OCI-M1 (cell line): Measurements from ENCODE around the gene FAAH2.
A peak's percentile ranks its signal among the peaks of the same experiment; 100 is the strongest.
"Not testable (repeated sequence)": the region's sequence is repeated elsewhere in the genome, so short reads cannot be mapped to it uniquely, and the experiment has no call there.

Source experiments
- DNase-seq: peaks from one replicate; lab custom pipeline; 2025; lab: John Stamatoyannopoulos, UW

FAAH2 gene, protein sequence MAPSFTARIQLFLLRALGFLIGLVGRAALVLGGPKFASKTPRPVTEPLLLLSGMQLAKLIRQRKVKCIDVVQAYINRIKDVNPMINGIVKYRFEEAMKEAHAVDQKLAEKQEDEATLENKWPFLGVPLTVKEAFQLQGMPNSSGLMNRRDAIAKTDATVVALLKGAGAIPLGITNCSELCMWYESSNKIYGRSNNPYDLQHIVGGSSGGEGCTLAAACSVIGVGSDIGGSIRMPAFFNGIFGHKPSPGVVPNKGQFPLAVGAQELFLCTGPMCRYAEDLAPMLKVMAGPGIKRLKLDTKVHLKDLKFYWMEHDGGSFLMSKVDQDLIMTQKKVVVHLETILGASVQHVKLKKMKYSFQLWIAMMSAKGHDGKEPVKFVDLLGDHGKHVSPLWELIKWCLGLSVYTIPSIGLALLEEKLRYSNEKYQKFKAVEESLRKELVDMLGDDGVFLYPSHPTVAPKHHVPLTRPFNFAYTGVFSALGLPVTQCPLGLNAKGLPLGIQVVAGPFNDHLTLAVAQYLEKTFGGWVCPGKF

DNA sequence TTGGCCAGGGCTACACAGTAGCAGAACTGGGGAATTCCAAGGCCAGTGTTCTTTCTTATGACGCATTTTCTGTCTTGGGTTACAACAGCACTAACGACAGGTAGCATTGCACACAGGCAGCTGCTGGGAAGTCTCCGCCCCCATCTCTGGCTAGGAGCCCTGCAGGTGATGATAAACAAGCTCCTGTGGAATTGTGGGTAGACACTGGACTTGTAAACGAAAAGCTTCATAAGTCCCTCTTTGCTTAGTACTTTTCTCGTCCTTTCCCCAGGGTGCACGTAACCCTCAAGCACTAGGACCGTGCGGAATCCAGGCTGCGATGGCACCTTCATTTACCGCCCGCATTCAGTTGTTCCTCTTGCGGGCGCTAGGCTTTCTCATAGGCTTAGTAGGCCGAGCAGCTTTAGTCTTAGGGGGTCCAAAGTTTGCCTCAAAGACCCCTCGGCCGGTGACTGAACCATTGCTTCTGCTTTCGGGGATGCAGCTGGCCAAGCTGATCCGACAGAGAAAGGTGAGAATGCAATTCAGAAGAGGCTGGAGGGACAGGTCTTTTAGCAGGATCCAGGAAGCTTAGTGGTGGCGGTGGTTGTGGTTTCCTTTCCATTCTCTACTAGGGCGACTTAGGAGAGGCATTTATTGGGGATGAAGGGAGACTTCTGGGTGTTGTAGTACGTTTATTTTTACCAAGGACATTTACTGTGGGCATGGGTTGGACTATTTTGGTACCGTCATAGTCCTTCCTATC, at the start of gene FAAH2:
Gene FAAH2, plus strand, starts transcription at position 200 of the 745 bp plus-strand sequence. Its CDS starts 120 bp downstream, at position 320.
- DNase-seq: peak; percentile 82

DNA sequence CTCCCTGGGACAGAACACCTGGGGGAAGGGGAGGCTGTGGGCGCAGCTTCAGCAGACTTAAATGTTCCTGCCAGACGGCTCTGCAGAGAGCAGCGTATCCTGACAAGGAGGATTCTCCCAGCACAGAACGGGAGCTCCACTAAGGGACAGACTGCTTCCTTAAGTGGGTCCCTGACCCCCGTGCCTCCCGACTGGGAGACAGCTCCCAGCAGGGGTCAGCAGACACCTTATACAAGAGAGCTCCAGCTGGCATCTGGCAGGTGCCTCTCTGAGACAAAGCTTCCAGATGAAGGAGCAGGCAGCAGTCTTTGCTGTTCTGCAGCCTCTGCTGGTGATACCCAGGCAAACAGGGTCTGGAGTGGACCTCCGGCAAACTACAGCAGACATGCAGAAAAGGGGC, 44.5 kb upstream of the FAAH2 start:
- DNase-seq: no peak

DNA sequence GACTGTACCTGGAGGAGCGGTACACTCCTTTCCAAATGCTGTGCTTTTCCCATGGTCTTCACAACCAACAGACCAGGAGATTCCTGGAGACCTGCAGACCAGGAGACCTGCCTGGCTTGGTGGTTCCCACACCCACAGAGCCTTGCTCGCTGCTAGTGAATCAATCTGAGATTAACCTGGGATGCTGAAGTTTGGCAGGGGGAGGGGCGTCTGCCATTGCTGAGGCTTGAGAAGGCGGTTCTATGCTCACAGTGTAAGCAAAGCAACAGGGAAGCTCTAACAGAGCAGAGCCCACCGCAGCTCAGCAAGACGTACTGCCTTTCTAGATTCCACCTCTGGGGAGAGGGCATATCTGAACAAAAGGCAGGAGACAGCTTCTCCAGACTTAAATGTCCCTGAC, 34.5 kb upstream of the FAAH2 start:
- DNase-seq: no peak

DNA sequence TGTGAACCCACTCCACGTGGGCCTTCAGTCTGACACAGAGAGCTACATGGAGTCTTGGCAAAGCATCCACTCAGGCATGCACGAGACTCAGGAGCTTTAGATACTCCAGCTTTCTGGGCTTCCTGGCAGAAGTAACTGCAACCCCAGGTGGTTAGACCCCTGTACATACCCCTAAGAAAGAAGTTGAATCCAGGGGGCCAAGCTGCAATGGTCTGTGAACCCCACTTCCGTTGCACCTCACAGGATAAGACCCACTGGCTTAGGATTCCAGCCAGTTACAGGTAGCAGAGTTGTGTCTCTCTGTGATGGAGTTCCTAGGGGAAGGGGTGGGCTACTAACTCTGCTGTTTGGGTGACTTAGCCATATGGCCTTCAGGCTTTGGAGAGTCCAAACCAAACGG, 21.4 kb upstream of the FAAH2 start:
- DNase-seq: no peak

DNA sequence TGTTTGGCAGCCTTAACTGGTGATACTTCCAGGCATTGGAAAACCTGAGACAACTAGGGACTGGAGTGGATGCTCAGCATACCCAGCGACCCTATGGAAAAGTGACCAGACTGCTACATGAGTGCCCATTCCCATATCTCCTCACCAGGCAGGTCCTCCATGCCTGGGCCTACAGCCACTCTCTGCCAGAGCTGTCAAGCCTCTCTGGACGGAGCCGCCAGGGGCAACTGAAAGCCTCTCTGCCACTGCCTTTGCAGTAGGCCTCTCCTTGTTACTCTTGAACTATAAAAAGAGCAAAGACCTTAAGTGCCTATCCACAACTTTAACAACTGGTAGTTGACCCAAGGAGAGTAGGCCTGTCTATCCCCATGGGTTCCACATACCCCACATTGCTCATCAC, 20.2 kb upstream of the FAAH2 start:
- no peak for DNase-seq

DNA sequence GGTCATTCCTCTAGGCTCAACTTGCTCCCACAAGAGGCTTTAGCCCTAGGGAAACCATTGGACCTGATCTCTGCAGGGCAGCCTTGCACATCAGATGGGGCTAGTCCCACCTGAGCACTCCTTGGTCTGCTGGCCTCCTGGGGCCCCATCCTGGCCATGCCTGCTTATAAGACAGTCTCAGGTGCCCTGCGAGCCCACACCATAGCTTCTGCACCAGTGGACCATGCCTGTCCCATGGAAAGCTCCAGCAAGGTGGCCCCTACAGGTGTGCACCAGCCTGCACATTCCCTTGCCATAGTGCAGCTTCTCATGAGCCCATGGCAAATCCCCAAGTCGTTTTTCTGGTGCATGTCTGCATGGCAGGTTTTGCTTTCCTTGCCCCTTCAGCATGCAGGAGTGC, 19.6 kb upstream of the FAAH2 start:
- DNase-seq: no peak

DNA sequence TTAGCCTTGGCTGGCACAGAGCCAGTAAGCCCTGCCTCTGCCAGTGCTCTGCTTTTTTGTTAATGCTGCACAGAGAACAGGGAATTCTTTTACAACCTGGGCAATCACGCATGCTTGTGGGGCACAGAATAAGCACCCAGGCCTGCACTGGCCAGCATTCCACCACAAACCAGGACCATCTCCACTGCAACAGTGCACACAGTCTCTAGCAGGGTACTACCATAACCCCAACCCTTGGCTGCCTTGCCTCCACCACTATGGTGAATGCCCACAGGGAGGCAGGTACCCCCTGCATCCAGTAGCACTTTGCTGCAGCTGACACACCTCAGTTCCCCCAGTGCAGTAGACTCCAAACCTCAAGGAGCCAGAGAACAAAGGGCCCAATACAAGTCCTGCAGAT, 19.2 kb upstream of the FAAH2 start:
- no peak for DNase-seq

DNA sequence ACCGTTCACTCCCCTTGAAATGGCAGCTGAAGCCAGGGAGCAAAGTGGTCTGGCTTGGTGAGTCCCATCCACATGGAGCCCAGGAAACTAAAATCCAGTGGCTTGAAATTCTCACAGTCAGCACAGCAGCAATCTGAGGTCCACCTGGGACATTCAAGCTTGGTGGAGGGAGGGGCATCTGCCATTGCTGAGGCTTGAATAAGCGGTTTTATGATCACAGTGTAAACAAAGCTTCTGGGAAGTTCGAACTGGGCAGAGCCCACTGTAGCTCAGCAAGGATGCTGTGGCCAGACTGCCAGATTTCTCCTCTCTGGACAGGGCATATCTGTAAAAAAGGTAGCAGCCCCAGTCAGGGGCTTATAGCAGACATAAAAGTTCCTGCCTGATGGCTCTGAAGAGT, 15.5 kb upstream of the FAAH2 start:
- DNase-seq: no peak

DNA sequence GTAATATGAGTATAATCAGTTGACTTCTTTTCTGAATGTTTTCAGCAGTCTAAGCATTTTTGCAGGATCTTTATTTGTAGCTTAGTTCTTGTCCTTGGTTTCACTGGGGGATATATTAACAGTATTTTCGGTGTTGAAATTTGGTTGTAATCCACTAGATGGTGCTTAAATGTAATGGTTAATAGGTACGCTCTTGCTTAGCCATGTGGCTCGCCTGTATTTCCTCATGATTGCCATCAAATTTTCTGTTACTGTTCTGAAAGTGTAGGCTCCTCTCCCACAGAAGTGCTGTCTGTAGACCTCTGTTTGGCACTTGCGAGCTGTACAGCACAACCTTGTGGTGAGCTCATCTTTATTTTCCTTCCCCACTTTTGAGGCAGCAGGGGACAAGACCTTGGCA, 3.9 kb upstream of the FAAH2 start:
- DNase-seq: peak; percentile 45

DNA sequence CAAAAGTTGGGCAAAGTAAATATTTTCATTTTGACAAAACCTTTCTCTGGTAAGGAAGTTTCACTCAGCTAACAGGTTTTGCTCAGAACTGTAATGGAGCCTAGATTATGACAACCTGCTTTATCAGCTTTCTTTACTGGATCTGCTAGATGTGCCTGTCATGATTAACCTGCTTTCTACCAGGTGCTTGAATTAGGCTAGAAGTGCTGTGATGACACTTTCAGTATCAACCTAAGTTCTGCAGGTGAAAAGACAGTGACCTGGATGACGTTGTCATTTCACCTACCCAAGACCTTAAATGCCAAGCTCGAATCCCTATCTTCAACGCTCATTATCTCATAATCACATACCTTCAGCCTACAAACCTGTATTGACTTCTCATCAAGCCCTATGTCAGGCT, 1.5 kb upstream of the FAAH2 start:
- no peak for DNase-seq

DNA sequence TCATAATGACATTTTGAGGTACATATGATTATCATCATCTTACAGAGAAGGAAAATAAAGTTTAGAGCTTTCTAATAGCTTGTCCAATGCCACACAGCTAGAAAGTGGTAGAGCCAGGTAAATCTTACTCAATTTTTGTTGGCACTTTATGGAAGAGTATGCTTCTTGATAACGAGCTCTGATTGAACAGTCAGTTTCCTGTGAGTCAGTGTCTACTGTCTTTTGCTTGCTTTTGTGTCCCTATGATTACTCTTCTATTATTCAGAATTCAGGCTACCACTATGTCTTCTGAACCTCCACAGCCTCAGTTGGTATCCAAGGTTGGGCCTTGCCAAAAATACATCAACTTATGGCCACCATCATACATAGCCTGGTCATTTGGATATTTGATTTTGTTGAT, 2.6 kb downstream of the FAAH2 start:
- DNase-seq: no peak

DNA sequence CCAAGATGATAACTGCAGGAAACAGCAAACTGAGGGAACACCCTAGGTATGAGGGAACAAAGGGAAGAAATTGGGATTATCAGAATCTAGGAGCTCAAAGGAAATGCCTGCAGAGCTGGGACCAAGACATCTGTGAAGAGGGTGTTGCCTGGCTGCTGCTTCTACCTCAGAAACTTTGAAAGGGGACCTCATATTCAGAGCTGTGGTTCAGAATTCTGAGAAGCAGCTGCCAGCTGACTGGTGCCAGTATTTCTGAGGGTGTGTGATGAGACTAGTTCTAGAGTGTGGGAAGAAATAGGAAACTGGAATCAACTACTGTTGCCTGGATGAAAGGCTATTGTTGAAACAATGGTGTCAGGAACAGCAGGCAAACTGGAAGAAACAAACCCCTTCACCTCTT, 8.5 kb downstream of the FAAH2 start:
- no peak for DNase-seq

DNA sequence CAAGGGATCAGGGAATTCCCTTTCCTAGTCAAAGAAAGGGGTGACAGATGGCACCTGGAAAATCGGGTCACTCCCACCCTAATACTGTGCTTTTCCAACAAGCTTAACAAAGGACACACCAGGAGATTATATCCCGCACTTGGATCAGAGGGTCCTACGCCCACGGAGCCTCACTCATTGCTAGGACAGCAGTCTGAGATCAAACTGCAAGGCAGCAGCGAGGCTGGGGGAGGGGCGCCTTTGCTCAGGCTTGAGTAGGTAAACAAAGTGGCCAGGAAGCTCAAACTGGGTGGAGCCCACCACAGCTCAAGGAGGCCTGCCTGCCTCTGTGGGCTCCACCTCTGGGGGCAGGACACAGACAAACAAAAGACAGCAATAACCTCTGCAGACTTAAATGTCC, 9.2 kb downstream of the FAAH2 start:
- not testable (repeated sequence) for DNase-seq

DNA sequence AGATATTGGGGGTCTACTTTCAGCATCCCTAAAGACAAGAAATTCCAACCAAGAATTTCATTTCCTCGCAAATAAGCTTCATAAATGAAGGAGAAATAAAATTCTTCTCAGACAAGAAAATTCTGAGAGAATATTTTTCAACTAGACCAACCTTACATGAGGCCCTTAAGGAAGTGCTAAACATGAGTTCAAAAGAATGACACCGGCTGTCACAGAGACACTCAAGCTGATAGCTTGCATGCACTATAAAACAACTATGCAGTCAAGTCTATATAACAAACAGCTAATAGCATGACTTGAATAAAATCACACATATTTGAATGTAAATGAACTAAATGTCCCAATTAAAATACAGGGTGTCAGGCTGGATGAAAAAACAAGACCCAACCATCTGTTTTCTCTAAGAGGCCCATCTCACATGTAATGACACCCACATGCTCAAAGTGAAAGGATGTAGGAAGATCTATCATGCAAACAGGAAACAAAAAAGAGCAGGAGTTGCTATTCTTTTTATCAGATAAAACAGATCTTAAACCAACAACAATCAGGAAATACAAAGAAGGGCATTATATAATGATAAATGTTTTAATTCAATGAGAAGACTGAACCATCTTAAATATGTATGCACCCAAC, 27.2 kb downstream of the FAAH2 start:
- no peak for DNase-seq

DNA sequence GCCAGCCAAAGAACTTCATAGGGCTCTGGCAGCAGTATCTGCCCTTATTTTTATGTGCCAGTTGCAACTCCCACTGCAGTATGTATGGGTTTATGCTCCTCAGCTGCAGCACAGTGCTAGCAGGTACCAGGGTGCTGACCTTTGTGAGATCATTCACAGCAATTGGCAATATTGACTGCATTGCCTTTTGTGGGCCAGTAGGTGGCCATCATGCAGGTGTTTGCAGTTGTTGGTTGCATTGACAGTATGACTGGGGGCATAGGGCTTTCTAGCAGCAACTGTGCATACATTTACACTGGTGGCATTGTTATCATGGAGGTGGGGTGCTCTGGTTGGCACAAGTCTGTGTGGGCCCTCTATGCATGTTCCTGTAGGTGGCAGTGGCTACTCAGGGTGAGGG, 42.5 kb downstream of the FAAH2 start:
- no peak for DNase-seq

DNA sequence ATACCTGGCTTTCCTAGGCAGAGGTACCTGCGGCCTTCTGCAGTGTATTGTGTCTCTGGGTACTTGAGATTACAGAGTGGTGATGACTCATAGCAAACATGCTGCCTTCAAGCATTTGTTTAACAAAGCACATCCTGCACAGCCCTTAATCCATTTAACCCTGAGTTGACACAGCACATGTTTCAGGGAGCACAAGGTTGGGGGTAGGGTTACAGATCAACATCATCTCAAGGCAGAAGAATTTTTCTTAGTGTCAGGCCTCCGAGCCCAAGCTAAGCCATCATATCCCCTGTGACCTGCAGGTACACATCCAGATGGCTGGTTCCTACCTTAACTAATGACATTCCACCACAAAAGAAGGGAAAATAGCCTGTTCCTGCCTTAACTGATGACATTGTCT, 49.3 kb downstream of the FAAH2 start:
- not testable (repeated sequence) for DNase-seq

DNA sequence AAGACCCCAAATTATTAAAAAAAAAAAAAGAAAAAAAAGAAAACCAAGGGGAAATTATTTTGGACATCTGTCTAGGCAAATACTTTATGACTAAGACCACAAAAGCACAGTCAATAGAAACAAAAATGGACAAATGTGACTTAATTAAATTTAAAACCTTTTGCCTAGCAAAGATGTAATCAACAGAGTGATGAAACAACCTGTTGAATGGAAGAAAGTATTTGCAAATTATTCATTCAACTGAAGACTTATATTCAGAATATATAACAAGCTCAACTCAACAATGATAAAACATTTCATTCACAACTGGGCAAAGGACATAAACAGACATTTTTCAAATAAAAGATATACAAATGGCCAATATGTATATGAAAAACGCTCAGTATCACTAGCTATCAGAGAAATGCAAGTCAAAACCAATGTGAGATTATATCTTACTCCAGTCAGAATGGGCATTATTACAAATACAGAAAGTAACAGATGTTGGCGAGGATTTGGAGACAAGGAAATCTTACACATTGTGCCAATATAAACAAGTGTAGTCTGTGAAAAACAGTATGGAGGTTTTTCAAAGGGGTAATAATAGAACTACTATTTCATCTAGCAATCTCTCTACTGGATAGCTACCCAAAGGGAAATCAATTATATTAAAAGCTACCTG, 67.1 kb downstream of the FAAH2 start:
- no peak for DNase-seq

DNA sequence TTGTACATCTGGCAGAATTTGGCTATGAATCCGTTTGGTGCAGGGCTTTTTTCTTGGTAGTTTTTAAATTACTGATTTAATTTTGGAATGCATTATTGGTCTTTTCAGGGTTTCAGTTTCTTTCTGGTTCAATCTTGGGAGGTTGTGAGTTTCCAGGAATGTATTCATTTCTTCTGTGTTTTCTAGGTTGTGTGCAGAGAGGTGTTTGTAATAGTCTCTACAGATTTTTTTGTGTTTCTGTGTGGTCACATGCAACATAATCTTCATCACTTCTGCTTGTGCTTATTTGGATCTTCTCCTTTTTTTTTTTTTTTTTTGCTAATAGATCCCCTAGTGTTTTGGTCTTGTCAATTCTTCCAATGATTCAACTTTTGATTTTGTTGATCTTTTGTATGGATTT, 77.6 kb downstream of the FAAH2 start:
- no peak for DNase-seq

DNA sequence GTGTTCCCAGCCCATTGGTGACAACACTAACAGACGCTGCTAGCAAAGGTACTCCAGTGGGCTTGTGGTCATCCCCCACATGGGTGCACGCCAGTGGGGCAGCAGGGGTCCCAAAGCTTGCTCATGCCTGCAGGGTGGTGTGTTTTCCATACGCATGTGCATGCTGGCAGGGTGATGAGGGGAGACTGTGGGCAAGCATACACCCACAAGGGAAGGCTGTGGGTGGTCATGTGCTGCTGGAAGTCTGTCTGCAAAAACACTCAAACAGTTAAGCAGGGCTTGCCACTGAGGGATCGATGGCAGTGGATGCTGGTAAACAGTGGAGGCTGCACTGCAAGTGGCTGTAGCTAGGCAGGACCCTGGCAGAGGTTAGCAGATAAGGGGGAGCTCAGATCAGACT, 79.9 kb downstream of the FAAH2 start:
- no peak for DNase-seq

DNA sequence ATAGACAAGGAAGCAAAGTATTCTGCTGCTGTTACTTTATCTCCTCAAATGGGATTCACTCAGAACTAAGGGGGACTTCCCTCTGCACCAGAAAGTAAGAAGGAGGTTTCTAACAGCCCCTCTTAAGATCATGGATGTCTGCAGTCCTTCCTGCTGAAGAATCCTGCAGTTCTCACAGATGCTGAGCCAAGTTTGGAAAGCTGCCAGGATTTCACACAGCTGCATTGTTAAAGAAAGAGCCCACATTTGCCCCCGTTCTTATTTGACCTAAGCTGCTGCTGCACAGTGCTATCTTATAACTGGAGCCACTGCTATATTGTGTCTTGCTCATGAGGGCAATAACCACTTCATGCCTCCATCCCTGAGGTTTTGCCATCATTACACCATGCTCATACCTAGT, 81.1 kb downstream of the FAAH2 start:
- DNase-seq: no peak

DNA sequence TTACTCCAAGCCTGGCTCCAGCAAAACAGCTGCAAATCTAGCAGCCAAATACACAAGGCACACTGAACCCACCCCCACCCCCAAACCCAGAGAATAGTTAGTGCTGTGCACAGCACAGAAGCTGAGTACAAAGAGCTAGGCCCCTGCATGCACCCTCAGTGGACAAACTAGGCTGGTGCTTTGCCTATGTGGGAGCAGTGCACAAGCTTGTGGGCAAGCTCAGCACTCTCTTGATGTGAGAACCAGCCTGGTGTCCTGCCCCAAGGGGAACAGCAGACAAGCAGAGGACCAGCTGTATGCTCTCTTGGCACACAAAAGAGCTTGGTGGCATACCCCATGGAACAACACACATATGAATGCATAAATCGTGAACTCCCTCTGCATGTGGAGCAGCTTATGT, 81.7 kb downstream of the FAAH2 start:
- DNase-seq: no peak

DNA sequence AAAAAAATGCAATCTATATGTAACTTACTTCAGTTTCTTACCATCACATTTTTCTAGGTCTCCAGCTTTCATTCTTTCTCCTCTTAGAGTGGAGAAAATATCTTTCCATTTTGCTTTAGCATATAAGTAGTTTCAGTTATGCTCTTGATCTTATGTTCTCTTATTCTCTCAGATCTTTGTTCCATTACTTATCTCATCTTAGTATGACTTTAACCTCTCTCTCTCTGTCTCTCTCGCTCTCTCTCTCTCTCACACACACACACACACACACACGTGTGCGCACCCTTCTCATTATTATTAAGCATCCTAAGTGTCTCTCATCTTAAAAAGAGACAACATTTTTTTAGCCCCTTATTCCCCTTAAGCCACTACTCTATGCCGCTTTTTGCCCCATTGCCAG, 92.8 kb downstream of the FAAH2 start:
- no peak for DNase-seq
